ENCODE measurements around the gene ZNF334.

DNA sequence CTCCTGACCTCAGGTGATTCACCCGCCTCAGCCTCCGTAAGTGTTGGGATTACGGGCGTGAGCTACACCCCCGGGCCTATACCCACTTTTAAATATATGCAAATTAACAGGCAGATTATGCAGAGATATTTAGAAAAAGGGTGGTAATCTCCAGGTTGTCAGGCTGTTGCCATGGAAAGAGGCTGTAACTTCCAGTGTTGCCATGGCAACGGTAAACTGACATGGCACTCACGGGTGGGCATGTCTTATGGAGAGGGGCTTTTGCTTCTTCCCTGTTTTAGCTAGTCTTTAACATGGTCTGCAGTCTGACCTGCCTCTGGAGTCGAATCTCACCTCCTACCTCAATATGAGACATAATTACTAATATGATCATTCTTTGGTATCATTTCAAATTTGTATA lies 44.9 kb downstream of the ZNF334 start:
- no peak for TF ChIP-seq CTCF (conservative IDR thresholded peaks at IDR 0.05; ENCODE audit: low read length)
- no peak for TF ChIP-seq EZH2phosphoT487 (IDR thresholded peaks at IDR 0.05; ENCODE audit: borderline replicate concordance)
